GM23338 (cell line): Measurements from ENCODE around the gene ADPRHL1. TPM values are rescaled to one million over a fixed set of nuclear protein-coding genes. Genes with fewer than 3 reads are reported as not detected.

Source experiments
- ATAC-seq: fragments of 200-7000 bp; cut with Tn5 transposase; 3 replicates; pipeline ENCODE4 v1.9.1; 2020
- DNase-seq: peaks from one replicate; pipeline ENCODE4 v3.0.0-alpha.2; 2015; ENCODE audit warnings: low spot score
- H2AFZ ChIP-seq: fragments of 200-600 bp; sonication (generic); 2 replicates; pipeline ENCODE4 v1.8.0; 2016; ENCODE audit warnings: antibody characterized with exemption, mild to moderate bottlenecking, moderate library complexity
- H3F3A ChIP-seq: fragments of 200-600 bp; sonication (generic); replicated peaks from 2 replicates; pipeline ENCODE4 v1.8.0; 2017; ENCODE audit warnings: antibody characterized with exemption, mixed run types, low read depth
- H3K27ac ChIP-seq: fragments of 200-600 bp; sonication (generic); 2 replicates; pipeline ENCODE4 v1.6.1; 2016; ENCODE audit warnings: low read depth
- H3K27me3 ChIP-seq: fragments of 200-600 bp; sonication (generic); 2 replicates; pipeline ENCODE4 v1.8.0; 2016; ENCODE audit warnings: mild to moderate bottlenecking, mixed run types, moderate library complexity; ENCODE audit not compliant: insufficient read depth
- H3K36me3 ChIP-seq: fragments of 200-600 bp; sonication (generic); 2 replicates; pipeline ENCODE4 v1.8.0; 2016; ENCODE audit warnings: mild to moderate bottlenecking; ENCODE audit not compliant: insufficient read depth
- H3K4me1 ChIP-seq: fragments of 200-600 bp; sonication (generic); 2 replicates; pipeline ENCODE4 v1.8.0; 2016; ENCODE audit warnings: mild to moderate bottlenecking, moderate library complexity; ENCODE audit not compliant: insufficient read depth
- H3K4me2 ChIP-seq: fragments of 200-600 bp; sonication (generic); 2 replicates; pipeline ENCODE4 v1.7.1; 2017; ENCODE audit warnings: mixed run types
- H3K4me3 ChIP-seq: fragments of 200-600 bp; sonication (generic); 2 replicates; pipeline ENCODE4 v1.6.1; 2016; ENCODE audit warnings: mixed run types
- H3K79me2 ChIP-seq: fragments of 200-600 bp; sonication (generic); replicated peaks from 2 replicates; pipeline ENCODE4 v1.8.0; 2017; ENCODE audit warnings: mild to moderate bottlenecking; ENCODE audit not compliant: insufficient read depth
- H3K9me2 ChIP-seq: fragments of 200-600 bp; sonication (generic); 2 replicates; pipeline ENCODE4 v1.8.0; 2017; ENCODE audit not compliant: insufficient read depth
- H4K20me1 ChIP-seq: fragments of 200-600 bp; sonication (generic); replicated peaks from 2 replicates; pipeline ENCODE4 v1.8.0; 2017; ENCODE audit warnings: mild to moderate bottlenecking; ENCODE audit not compliant: insufficient read depth
- H3K27ac Mint-ChIP-seq: 2 replicates; pipeline ENCODE4 v1.8.0; 2020; ENCODE audit warnings: inconsistent platforms, mild to moderate bottlenecking, moderate library complexity, mixed read lengths
- H3K27me3 Mint-ChIP-seq: 3 replicates; pipeline ENCODE4 v1.8.0; 2022; ENCODE audit warnings: low read depth, mild to moderate bottlenecking, moderate library complexity, mixed read lengths, inconsistent platforms; ENCODE audit not compliant: insufficient read depth, poor library complexity
- H3K36me3 Mint-ChIP-seq: 3 replicates; pipeline ENCODE4 v1.8.0; 2021; ENCODE audit warnings: low read depth, mild to moderate bottlenecking, inconsistent platforms, moderate library complexity, mixed read lengths
- H3K4me1 Mint-ChIP-seq: 3 replicates; pipeline ENCODE4 v1.8.0; 2020; ENCODE audit warnings: mild to moderate bottlenecking, inconsistent platforms, mixed read lengths
- H3K4me3 Mint-ChIP-seq: 3 replicates; pipeline ENCODE4 v1.8.0; 2021; ENCODE audit warnings: moderate library complexity, mild to moderate bottlenecking, inconsistent platforms, mixed read lengths
- H3K9me3 Mint-ChIP-seq: 3 replicates; pipeline ENCODE4 v1.8.0; 2020; ENCODE audit warnings: moderate library complexity, mild to moderate bottlenecking, inconsistent platforms, mixed read lengths
- CREB1 ChIP-seq: fragments of 250-450 bp; sonication (Bioruptor Pico); IDR thresholded peaks from 2 replicates; pipeline ENCODE4 v1.5.0; 2020; ENCODE audit warnings: low read depth, mild to moderate bottlenecking, moderate library complexity
- CTCF ChIP-seq, 2 experiments: fragments of 200-600 bp in 1 of 2; sonication (generic) in 1 of 2; conservative IDR thresholded peaks; 2 replicates each; pipeline versions ENCODE4 v1.5.1 to v1.6.1; 2016 to 2017; ENCODE audit warnings: antibody characterized with exemption in 2 of 2, low read depth in 2 of 2, mild to moderate bottlenecking in 2 of 2, moderate library complexity in 1 of 2
- EZH2 ChIP-seq: fragments of 200-600 bp; sonication (generic); IDR thresholded peaks from one replicate; pipeline ENCODE4 v1.8.0; 2017; ENCODE audit warnings: antibody characterized with exemption, mild to moderate bottlenecking, low read depth; ENCODE audit not compliant: unreplicated experiment
- EZH2phosphoT487 ChIP-seq: fragments of 200-600 bp; sonication (generic); IDR thresholded peaks from one replicate; pipeline ENCODE4 v1.8.1; 2018; ENCODE audit warnings: antibody characterized with exemption; ENCODE audit not compliant: unreplicated experiment
- JUNB ChIP-seq: IDR thresholded peaks from one replicate; pipeline ENCODE4 v1.6.1; 2016; ENCODE audit warnings: antibody characterized with exemption; ENCODE audit not compliant: unreplicated experiment
- NANOG ChIP-seq: IDR thresholded peaks from 2 replicates; pipeline ENCODE4 v1.6.1; 2016; ENCODE audit warnings: antibody characterized with exemption, borderline replicate concordance
- POLR2AphosphoS5 ChIP-seq: IDR thresholded peaks from 2 replicates; pipeline ENCODE4 v1.6.1; 2016; ENCODE audit warnings: antibody characterized with exemption, low read depth
- STAT1 ChIP-seq: IDR thresholded peaks from one replicate; pipeline ENCODE4 v1.6.1; 2016; ENCODE audit warnings: antibody characterized with exemption; ENCODE audit not compliant: unreplicated experiment
- ZNF114 ChIP-seq: fragments of 250-450 bp; sonication (Bioruptor Pico); IDR thresholded peaks from 2 replicates; pipeline ENCODE4 v1.5.0; 2020; ENCODE audit warnings: mild to moderate bottlenecking, moderate library complexity
- ZNF331 ChIP-seq: fragments of 250-450 bp; sonication (Bioruptor Pico); IDR thresholded peaks from 2 replicates; pipeline ENCODE4 v1.5.0; 2020; ENCODE audit warnings: low read depth, mild to moderate bottlenecking, moderate library complexity
- polyA plus RNA-seq: library from polyadenylated mRNA; unstranded; fragments of >200 nt; fragmentation: Nextera tagmentation; extraction: Ambion mirVana; gene quantifications from 2 replicates; pipeline ENCODE4 v1.2.1, GENCODE V29; 2016
- total RNA-seq: library from RNA; depleted of rRNA; stranded (reverse); fragments of >200 nt; shearing (Covaris generic); gene quantifications from 2 replicates; pipeline ENCODE4 v1.2.3, GENCODE V29; 2014
- TF ChIP-seq, protein P1 (sequence below): IDR thresholded peaks from 2 replicates; pipeline ENCODE4 v1.6.1; 2016; ENCODE audit warnings: antibody characterized with exemption
- TF ChIP-seq, protein P2 (sequence below): IDR thresholded peaks from one replicate; pipeline ENCODE4 v1.6.1; 2018; ENCODE audit warnings: antibody characterized with exemption; ENCODE audit not compliant: unreplicated experiment

Gene ADPRHL1
- total and polyA plus RNA-seq, 2 experiments from 2014 or later: 0.80 to 1.0 TPM

DNA sequence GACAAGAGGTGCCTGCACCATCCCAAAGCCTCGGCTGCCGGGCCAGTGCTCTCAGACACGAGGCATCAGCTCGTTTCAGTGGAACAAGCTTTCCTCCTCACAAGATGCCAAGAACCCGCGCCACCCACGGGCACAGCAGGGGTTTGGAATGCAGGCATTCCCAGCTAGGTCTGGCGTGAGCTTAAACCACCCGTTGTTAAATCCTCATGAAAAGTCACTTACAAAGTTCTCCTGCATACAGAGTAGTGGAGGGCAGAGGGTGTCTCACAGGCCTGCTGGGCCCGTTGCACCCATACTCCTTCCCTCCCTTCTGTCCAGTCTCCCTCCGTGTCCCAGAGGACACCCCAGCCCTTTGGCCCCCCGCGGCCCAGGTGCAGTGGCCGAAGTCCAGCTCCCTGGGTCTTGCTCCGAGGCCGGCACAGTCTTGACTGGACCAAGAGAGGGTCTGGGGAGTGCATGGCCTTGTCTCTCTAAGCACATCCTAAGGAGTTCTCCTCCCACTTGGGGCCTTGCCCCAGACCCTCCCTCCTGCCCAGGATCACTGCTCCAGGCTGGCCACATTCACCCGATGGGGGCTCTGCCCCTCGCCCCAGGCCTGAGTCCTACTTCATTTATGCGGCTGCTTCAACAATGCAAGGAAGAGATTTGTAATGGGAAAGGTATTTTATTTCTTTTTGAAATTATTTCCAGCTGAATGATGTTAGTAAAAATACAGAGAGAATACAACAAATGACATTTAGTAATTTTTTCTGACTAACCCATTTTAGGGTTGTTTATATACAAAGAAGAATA is 54.1 kb downstream of the ADPRHL1 start (continued):
- TF ChIP-seq EZH2phosphoT487: no peak
- no peak for TF ChIP-seq NANOG
- TF ChIP-seq, protein P1, sequence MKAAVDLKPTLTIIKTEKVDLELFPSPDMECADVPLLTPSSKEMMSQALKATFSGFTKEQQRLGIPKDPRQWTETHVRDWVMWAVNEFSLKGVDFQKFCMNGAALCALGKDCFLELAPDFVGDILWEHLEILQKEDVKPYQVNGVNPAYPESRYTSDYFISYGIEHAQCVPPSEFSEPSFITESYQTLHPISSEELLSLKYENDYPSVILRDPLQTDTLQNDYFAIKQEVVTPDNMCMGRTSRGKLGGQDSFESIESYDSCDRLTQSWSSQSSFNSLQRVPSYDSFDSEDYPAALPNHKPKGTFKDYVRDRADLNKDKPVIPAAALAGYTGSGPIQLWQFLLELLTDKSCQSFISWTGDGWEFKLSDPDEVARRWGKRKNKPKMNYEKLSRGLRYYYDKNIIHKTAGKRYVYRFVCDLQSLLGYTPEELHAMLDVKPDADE: no peak
- no peak for TF ChIP-seq ZNF114 (CRISPR knock-in tag)
- no peak for TF ChIP-seq STAT1
- TF ChIP-seq, protein P2, sequence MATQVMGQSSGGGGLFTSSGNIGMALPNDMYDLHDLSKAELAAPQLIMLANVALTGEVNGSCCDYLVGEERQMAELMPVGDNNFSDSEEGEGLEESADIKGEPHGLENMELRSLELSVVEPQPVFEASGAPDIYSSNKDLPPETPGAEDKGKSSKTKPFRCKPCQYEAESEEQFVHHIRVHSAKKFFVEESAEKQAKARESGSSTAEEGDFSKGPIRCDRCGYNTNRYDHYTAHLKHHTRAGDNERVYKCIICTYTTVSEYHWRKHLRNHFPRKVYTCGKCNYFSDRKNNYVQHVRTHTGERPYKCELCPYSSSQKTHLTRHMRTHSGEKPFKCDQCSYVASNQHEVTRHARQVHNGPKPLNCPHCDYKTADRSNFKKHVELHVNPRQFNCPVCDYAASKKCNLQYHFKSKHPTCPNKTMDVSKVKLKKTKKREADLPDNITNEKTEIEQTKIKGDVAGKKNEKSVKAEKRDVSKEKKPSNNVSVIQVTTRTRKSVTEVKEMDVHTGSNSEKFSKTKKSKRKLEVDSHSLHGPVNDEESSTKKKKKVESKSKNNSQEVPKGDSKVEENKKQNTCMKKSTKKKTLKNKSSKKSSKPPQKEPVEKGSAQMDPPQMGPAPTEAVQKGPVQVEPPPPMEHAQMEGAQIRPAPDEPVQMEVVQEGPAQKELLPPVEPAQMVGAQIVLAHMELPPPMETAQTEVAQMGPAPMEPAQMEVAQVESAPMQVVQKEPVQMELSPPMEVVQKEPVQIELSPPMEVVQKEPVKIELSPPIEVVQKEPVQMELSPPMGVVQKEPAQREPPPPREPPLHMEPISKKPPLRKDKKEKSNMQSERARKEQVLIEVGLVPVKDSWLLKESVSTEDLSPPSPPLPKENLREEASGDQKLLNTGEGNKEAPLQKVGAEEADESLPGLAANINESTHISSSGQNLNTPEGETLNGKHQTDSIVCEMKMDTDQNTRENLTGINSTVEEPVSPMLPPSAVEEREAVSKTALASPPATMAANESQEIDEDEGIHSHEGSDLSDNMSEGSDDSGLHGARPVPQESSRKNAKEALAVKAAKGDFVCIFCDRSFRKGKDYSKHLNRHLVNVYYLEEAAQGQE: no peak
- no peak for TF ChIP-seq POLR2AphosphoS5
- TF ChIP-seq EZH2: no peak

DNA sequence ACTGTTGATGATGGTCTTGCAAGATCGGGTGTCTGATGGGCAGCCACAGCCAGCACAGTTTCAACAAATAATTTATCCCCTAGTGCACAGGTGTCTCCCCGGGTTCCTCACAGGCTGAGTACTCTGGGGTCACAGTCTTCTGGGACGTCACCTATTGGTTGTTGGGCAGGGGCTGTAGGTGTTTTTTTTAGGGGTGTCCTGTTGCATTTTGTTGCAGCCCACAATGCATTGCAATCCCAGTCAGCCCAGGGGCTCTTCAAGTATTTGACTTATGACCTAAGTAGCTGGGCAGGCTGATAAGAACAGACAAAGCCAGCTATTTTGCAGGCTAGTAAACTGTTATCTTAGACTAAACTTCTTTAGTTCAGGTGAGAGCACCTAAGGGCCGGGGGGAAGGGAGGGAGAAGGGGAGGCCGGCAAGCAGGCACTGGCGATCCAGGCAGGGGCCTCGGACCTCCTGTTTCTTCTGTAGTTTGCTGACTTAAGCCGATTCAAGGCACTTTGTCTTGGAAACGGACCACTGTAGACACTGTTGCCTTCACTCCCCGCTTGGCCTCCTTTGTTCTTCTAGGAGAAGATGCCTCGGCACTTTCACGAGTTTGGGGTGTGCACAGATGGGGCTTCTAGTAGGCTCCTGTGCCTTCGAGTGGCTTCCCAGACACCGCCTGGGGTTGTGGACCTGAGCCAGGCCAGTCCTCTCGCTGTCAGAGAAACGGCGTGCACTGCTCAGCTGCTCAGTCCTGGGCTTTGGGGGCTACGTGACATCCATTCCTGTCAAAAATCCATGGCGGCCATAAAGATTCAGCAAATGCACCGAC is 55.5 kb downstream of the ADPRHL1 start:
- Histone ChIP-seq H3K79me2 (no peaks in the 10 kb centered on the region), H3F3A (0 out of 2 replicates have a peak, but pooled peaks cover 5% of the 10 kb centered on the region), H3K36me3 (no peaks in the 10 kb centered on the region), H3K4me1 (peaks cover 12% of the 10 kb centered on the region; the same call in 1 of the 2 replicates), H3K4me2 (no peak overlapping the region), H4K20me1 (no peaks in the 10 kb centered on the region), H3K9me2 (no peaks in the 10 kb centered on the region), H3K27me3 (no peaks in the 10 kb centered on the region), H2AFZ (peak overlapping the region; percentile 93), H3K4me3 (no peak overlapping the region), H3K27ac (no peak overlapping the region)
- no peak overlapping the region for H3K4me3 Mint-ChIP-seq
- DNase-seq (no peak), ATAC-seq (no peak)
- H3K4me1 Mint-ChIP-seq: peaks cover 21% of the 10 kb centered on the region
- H3K9me3 Mint-ChIP-seq: no peaks in the 10 kb centered on the region
- H3K27me3 Mint-ChIP-seq: peaks cover 14% of the 10 kb centered on the region
- H3K36me3 Mint-ChIP-seq: no peaks in the 10 kb centered on the region
- no peak overlapping the region for H3K27ac Mint-ChIP-seq
- TF ChIP-seq, protein P1: no peak
- TF ChIP-seq NANOG: no peak
- no peak for TF ChIP-seq STAT1
- no peak for TF ChIP-seq EZH2
- no peak for TF ChIP-seq ZNF331 (CRISPR knock-in tag)
- TF ChIP-seq JUNB: no peak
- no peak for TF ChIP-seq EZH2phosphoT487
- TF ChIP-seq CTCF (conservative IDR thresholded peaks at IDR 0.05; ENCODE audit: low read depth in 2 of 2): no peak
- TF ChIP-seq CREB1: no peak
- TF ChIP-seq POLR2AphosphoS5: no peak
- TF ChIP-seq, protein P2: no peak
